H9 (cell line): ENCODE data around the gene PRELID1. TPM values are rescaled to one million over a fixed set of nuclear protein-coding genes. Genes with fewer than 3 reads are reported as not detected.
"Not testable (repeated sequence)": the region's sequence is repeated elsewhere in the genome, so short reads cannot be mapped to it uniquely, and the experiment has no call there.

ENCODE experiments used
- DNase-seq: peaks from one replicate; pipeline ENCODE4 v3.0.0-alpha.2; 2017
- H2AFZ ChIP-seq: one replicate; pipeline ENCODE4 v1.6.1; 2013; ENCODE audit warnings: mild to moderate bottlenecking, low read length, control low read depth, moderate library complexity
- H2AK5ac ChIP-seq: 2 replicates; pipeline ENCODE4 v1.6.1; 2013; ENCODE audit warnings: low read length, control low read depth, mixed read lengths; ENCODE audit not compliant: insufficient read length
- H2BK120ac ChIP-seq: one replicate; pipeline ENCODE4 v1.6.1; 2013; ENCODE audit warnings: low read depth, mild to moderate bottlenecking, low read length, control low read depth, inconsistent platforms; ENCODE audit not compliant: poor library complexity, severe bottlenecking
- H2BK12ac ChIP-seq: 2 replicates; pipeline ENCODE4 v1.6.1; 2013; ENCODE audit warnings: low read length, control low read depth, mixed read lengths, low read depth; ENCODE audit not compliant: insufficient read length
- H2BK15ac ChIP-seq: 2 replicates; pipeline ENCODE4 v1.6.1; 2013; ENCODE audit warnings: low read depth, low read length, control low read depth
- H2BK20ac ChIP-seq: one replicate; pipeline ENCODE4 v1.6.1; 2013; ENCODE audit warnings: low read depth, mild to moderate bottlenecking, low read length, control low read depth, inconsistent platforms; ENCODE audit not compliant: poor library complexity, severe bottlenecking
- H2BK5ac ChIP-seq: 2 replicates; pipeline ENCODE4 v1.6.1; 2013; ENCODE audit warnings: low read length, control low read depth, mixed read lengths; ENCODE audit not compliant: insufficient read length
- H3K14ac ChIP-seq: 2 replicates; pipeline ENCODE4 v1.6.1; 2013; ENCODE audit warnings: low read length, control low read depth; ENCODE audit not compliant: insufficient read depth
- H3K18ac ChIP-seq: 2 replicates; pipeline ENCODE4 v1.6.1; 2013; ENCODE audit warnings: low read depth, mild to moderate bottlenecking, mixed read lengths, low read length, control low read depth; ENCODE audit not compliant: insufficient read length
- H3K23ac ChIP-seq: 2 replicates; pipeline ENCODE4 v1.6.1; 2013; ENCODE audit warnings: low read length, control low read depth, mixed read lengths, low read depth; ENCODE audit not compliant: insufficient read length
- H3K23me2 ChIP-seq: 2 replicates; pipeline ENCODE4 v1.6.1; 2013; ENCODE audit warnings: low read depth, mild to moderate bottlenecking, mixed read lengths, low read length, control low read depth; ENCODE audit not compliant: insufficient read length, poor library complexity, severe bottlenecking
- H3K27ac ChIP-seq: 2 replicates; pipeline ENCODE4 v1.5.1; 2013; ENCODE audit warnings: low read length, control low read depth, mixed read lengths, low read depth; ENCODE audit not compliant: insufficient read length
- H3K27me3 ChIP-seq: 2 replicates; pipeline ENCODE4 v1.6.1; 2013; ENCODE audit warnings: low read length, control low read depth, inconsistent platforms; ENCODE audit not compliant: insufficient read depth
- H3K4ac ChIP-seq: 2 replicates; pipeline ENCODE4 v1.6.1; 2013; ENCODE audit warnings: low read depth, mild to moderate bottlenecking, control low read depth, inconsistent platforms, low read length, moderate library complexity
- H3K4me1 ChIP-seq: 2 replicates; pipeline ENCODE4 v1.6.1; 2013; ENCODE audit warnings: low read length, control low read depth, inconsistent platforms; ENCODE audit not compliant: insufficient read depth
- H3K4me2 ChIP-seq: 2 replicates; pipeline ENCODE4 v1.6.1; 2013; ENCODE audit warnings: low read length, control low read depth, mixed read lengths; ENCODE audit not compliant: insufficient read length, insufficient read depth
- H3K56ac ChIP-seq: 2 replicates; pipeline ENCODE4 v1.6.1; 2013; ENCODE audit warnings: low read depth, mild to moderate bottlenecking, mixed read lengths, low read length, control low read depth; ENCODE audit not compliant: insufficient read length
- H3K79me1 ChIP-seq: 2 replicates; pipeline ENCODE4 v1.6.1; 2013; ENCODE audit warnings: low read depth, mild to moderate bottlenecking, moderate library complexity, low read length, control low read depth, inconsistent platforms; ENCODE audit not compliant: insufficient read depth, poor library complexity, severe bottlenecking
- H3K79me2 ChIP-seq: 2 replicates; pipeline ENCODE4 v1.6.1; 2013; ENCODE audit warnings: low read length, control low read depth, inconsistent platforms; ENCODE audit not compliant: insufficient read depth
- H3K9ac ChIP-seq: 2 replicates; pipeline ENCODE4 v1.6.1; 2013; ENCODE audit warnings: low read length, control low read depth, mixed read lengths; ENCODE audit not compliant: insufficient read length; ENCODE audit errors: extremely low read depth
- H3K9me3 ChIP-seq: one replicate; pipeline ENCODE4 v1.6.1; 2013; ENCODE audit warnings: low read depth, low read length, inconsistent platforms; ENCODE audit not compliant: control insufficient read depth
- H3T11ph ChIP-seq: one replicate; pipeline ENCODE4 v1.6.1; 2013; ENCODE audit warnings: mild to moderate bottlenecking, low read length, control low read depth, inconsistent platforms
- H4K20me1 ChIP-seq: one replicate; pipeline ENCODE4 v1.6.1; 2013; ENCODE audit not compliant: control insufficient read depth, insufficient read length, insufficient read depth
- H4K5ac ChIP-seq: 2 replicates; pipeline ENCODE4 v1.6.1; 2013; ENCODE audit warnings: low read depth, mild to moderate bottlenecking, mixed read lengths, low read length, control low read depth; ENCODE audit not compliant: insufficient read length
- H4K8ac ChIP-seq: replicated peaks from 2 replicates; pipeline ENCODE4 v1.6.1; 2013; ENCODE audit warnings: low read length, control low read depth, mixed read lengths, low read depth; ENCODE audit not compliant: insufficient read length
- H4K91ac ChIP-seq: 2 replicates; pipeline ENCODE4 v1.6.1; 2013; ENCODE audit warnings: low read depth, mild to moderate bottlenecking, moderate library complexity, mixed read lengths, low read length, control low read depth; ENCODE audit not compliant: insufficient read length
- H3K27ac Mint-ChIP-seq, 3 experiments: 2 replicates in 2 of 3; 3 replicates in 1 of 3; pipeline ENCODE4 v1.8.0; 2020 to 2021; ENCODE audit warnings: mixed read lengths in 3 of 3, mild to moderate bottlenecking in 1 of 3, moderate library complexity in 1 of 3
- H3K27me3 Mint-ChIP-seq: 2 replicates; pipeline ENCODE4 v1.8.0; 2021; ENCODE audit warnings: low read depth, mild to moderate bottlenecking, moderate library complexity, mixed read lengths
- H3K36me3 Mint-ChIP-seq, 3 experiments: 2 replicates in 2 of 3; 3 replicates in 1 of 3; pipeline ENCODE4 v1.8.0; 2020 to 2021; ENCODE audit warnings: low read depth in 3 of 3, mixed read lengths in 3 of 3; ENCODE audit not compliant: insufficient read depth in 1 of 3
- H3K4me1 Mint-ChIP-seq, 2 experiments: 2 replicates each; pipeline ENCODE4 v1.8.0; 2020; ENCODE audit warnings: mixed read lengths in 2 of 2
- H3K4me3 Mint-ChIP-seq, 2 experiments: 2 replicates in 1 of 2; 3 replicates in 1 of 2; pipeline ENCODE4 v1.8.0; 2020 to 2021; ENCODE audit warnings: mild to moderate bottlenecking in 2 of 2, mixed read lengths in 2 of 2, moderate library complexity in 1 of 2
- H3K9me3 Mint-ChIP-seq, 2 experiments: 2 replicates in 1 of 2; 3 replicates in 1 of 2; pipeline ENCODE4 v1.8.0; 2020; ENCODE audit warnings: mild to moderate bottlenecking in 2 of 2, mixed read lengths in 2 of 2, moderate library complexity in 1 of 2
- CTCF ChIP-seq: fragments of 200-600 bp; sonication (generic); conservative IDR thresholded peaks from 3 replicates; pipeline ENCODE4 v1.8.0; 2021; ENCODE audit warnings: antibody characterized with exemption, mild to moderate bottlenecking
- WGBS: extraction: QIAGEN DNeasy Blood & Tissue Kit; methylation state at CpG from one replicate; pipeline ENCODE4 v1.1.7; 2013; ENCODE audit warnings: missing lambda C conversion rate, low lambda C conversion rate, mixed read lengths; ENCODE audit not compliant: insufficient read length; ENCODE audit errors: extremely low coverage; 5-methylcytosine and 5-hydroxymethylcytosine counted together
- total RNA-seq: library from RNA; stranded (reverse); gene quantifications from 2 replicates; pipeline ENCODE4 v1.2.1, GENCODE V29; 2021

PRELID1 gene
- total RNA-seq, 1 experiment from 2014 or later = 213 TPM

GRCh38 chr5:177256296-177256695, 47.3 kb upstream of the PRELID1 start:
- Histone ChIP-seq H2BK12ac (no peak overlapping the region), H3K4me1 (no peaks in the 10 kb centered on the region), H3K14ac (no peak overlapping the region), H2AFZ (no peak overlapping the region), H2BK20ac (no peak overlapping the region), H3K23me2 (no peaks in the 10 kb centered on the region), H3K56ac (no peak overlapping the region), H2AK5ac (no peak overlapping the region), H3K27ac (no peak overlapping the region), H3K9ac (no peak overlapping the region), H2BK15ac (no peak overlapping the region), H3K4ac (no peak overlapping the region), H2BK5ac (no peak overlapping the region), H3K79me2 (no peaks in the 10 kb centered on the region), H4K8ac (no peak overlapping the region), H3K79me1 (no peaks in the 10 kb centered on the region), H4K5ac (no peak overlapping the region), H4K20me1 (no peaks in the 10 kb centered on the region), H3T11ph (no peak overlapping the region), H3K27me3 (no peaks in the 10 kb centered on the region), H3K18ac (no peak overlapping the region), H3K4me2 (no peak overlapping the region), H2BK120ac (no peak overlapping the region), H4K91ac (no peak overlapping the region), H3K23ac (no peak overlapping the region), H3K9me3 (no peaks in the 10 kb centered on the region)
- Mint-ChIP-seq H3K27ac (peak overlapping the region in 1 of 3 experiments; percentile 62; a peak in 1 of 7 replicates), H3K9me3 (no peaks in the 10 kb centered on the region), H3K4me3 (no peak overlapping the region), H3K36me3 (peaks cover 51 to 97% (median 87%) of the 10 kb centered on the region in 3 experiments; a peak in 6 of 7 replicates), H3K27me3 (no peaks in the 10 kb centered on the region), H3K4me1 (no peaks in the 10 kb centered on the region)
- no peak for DNase-seq
- WGBS = no CpG with 5 or more reads among the region's 5 CpGs
- no peak for TF ChIP-seq CTCF

- H3K56ac ChIP-seq, H3K27me3 Mint-ChIP-seq, H2BK15ac ChIP-seq, H3K9me3 ChIP-seq, H3K23me2 ChIP-seq, H3K23ac ChIP-seq, H2BK20ac ChIP-seq, H3K9ac ChIP-seq, H3K4me1 ChIP-seq, H3K79me2 ChIP-seq, H3K79me1 ChIP-seq, H3K4me2 ChIP-seq, H3K4ac ChIP-seq, H2BK5ac ChIP-seq, H2AK5ac ChIP-seq, H3K18ac ChIP-seq, H2AFZ ChIP-seq, H3K4me1 Mint-ChIP-seq, H3K27me3 ChIP-seq, H4K8ac ChIP-seq, H3K9me3 Mint-ChIP-seq, H2BK120ac ChIP-seq, H3K4me3 Mint-ChIP-seq, H2BK12ac ChIP-seq, DNase-seq, H3K27ac ChIP-seq, H3K14ac ChIP-seq, H4K5ac ChIP-seq, H4K91ac ChIP-seq, H4K20me1 ChIP-seq, H3T11ph ChIP-seq: not testable (repeated sequence)
- WGBS = no CpG with 5 or more reads among the region's 7 CpGs
- Mint-ChIP-seq H3K36me3 (peaks cover 44 to 98% (median 85%) of the 10 kb centered on the region in 3 experiments; a peak in 6 of 7 replicates), H3K27ac (peak overlapping the region in 2 of 3 experiments; percentile 87 to 88; a peak in 2 of 7 replicates)
Observed at GRCh38 chr5:177258711-177259110, 44.9 kb upstream of the PRELID1 start.
